GM18499 (cell line): Measurements from ENCODE around the gene FLOT2.
"Not testable (repeated sequence)": the region's sequence is repeated elsewhere in the genome, so short reads cannot be mapped to it uniquely, and the experiment has no call there.

Experiments
- ATAC-seq: cut with Tn5 transposase; IDR thresholded peaks from one replicate; pipeline ENCODE4 v1.9.1; 2021; ENCODE audit warnings: moderate number of reproducible peaks; ENCODE audit not compliant: insufficient read depth, unreplicated experiment

FLOT2 gene

DNA sequence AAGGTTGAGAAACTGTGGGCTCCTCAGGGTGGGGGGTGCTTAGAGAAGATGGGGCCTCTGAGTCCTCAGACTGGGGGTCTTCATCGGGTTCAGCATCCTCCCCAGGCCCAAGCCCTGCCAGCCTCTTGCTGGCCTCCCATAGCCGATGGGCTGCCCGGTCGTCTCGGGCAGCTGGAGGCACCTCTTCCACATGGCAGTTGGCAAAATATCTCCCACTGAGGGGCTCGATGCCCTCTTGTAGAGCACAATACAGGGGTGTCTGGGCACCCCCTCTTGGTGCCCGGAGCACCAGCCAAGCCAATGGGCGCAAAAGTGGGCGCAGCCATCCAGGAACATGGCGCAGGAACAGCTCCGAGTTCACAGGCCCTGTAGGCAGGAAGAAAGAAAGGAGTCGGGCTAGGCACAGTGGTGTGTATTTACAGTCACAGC, 1.0 kb upstream of the FLOT2 start:
- ATAC-seq = no peak

DNA sequence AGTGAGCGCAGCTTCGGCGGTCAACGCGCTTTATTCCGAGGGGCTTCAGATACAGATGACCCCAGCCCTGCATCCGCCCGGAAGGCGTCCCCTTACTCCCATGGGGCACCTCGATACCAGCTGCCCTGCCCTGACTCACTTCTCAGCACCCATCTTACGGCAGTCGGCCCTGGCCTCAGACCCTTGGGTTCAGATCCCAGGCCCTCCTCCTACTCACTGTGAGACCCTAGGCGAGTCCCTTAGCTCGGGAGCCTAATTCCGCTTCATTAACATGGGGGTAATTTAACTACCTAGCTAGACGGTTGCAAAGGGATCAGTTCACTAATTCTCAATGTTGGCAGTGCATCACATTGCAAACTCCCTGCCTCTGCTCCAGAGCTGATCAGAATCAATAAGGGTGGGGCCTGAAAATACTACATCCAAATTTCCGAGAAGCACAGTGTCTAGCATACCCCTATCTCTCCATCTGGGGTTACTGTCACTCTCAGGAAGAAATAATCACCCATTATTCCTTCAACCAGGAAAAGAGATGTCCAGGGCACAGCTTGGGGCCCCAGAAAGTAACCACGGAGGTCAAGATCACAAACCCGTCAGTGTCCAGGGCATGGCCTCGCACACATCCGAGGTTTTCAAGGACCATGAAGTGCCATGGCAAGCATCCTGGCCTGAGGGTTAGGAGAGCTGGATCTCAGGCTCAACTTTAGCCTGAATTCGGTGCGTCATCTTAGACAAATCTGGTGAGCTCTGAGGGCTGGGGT, 415 bp upstream of the FLOT2 start:
- no peak for ATAC-seq

DNA sequence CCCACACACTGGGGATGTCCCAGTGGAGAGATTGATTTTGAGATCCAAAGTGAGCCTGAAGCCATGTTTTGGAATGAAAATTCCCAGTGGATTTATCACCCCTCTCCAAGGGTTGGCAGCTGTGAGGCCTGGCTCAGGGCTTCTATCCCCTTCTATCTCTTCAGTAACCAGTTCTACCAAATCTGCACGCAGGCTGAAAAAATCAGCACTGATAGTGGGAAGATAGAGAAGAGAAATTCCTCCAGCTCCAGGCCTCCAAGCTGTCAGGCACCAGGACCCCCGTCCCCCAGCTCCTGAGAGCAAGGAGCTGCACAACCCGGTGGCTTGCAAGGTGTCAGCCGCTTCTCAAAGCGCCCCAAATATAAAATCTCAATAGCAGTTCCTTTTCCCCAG, 1.0 kb downstream of the FLOT2 start:
- ATAC-seq = no peak

DNA sequence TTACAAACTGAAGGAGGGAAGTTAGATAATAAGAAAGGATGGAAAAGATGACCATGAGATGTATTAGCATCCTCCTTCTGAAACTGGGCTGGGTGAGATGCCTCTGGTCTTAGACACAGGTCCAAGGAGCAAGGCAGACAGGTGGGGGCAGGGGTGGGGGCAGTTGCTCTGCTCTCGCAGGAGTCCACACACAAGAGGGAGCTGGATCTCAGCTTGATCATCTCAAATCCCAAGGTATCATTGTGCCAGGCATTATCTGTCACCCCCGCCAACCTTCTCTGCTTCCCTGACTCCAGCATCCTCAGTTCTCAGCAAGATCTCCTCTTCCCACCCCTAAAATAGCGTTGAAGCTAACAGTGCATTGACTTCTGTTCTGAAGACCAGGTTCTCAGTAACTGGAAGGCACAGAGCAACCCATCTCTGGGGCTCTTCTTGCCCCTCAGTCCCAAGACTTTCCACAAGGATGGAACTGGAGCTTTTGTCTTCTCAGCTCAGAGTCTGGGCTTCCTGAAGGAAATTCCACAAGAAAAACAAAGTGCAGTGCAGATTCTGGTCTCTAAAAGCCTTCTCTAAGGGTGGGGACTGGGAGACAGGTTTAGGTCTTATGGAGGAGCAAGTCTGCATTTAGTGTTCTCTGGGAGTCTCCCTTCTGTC, 1.6 kb downstream of the FLOT2 start:
- no peak for ATAC-seq

DNA sequence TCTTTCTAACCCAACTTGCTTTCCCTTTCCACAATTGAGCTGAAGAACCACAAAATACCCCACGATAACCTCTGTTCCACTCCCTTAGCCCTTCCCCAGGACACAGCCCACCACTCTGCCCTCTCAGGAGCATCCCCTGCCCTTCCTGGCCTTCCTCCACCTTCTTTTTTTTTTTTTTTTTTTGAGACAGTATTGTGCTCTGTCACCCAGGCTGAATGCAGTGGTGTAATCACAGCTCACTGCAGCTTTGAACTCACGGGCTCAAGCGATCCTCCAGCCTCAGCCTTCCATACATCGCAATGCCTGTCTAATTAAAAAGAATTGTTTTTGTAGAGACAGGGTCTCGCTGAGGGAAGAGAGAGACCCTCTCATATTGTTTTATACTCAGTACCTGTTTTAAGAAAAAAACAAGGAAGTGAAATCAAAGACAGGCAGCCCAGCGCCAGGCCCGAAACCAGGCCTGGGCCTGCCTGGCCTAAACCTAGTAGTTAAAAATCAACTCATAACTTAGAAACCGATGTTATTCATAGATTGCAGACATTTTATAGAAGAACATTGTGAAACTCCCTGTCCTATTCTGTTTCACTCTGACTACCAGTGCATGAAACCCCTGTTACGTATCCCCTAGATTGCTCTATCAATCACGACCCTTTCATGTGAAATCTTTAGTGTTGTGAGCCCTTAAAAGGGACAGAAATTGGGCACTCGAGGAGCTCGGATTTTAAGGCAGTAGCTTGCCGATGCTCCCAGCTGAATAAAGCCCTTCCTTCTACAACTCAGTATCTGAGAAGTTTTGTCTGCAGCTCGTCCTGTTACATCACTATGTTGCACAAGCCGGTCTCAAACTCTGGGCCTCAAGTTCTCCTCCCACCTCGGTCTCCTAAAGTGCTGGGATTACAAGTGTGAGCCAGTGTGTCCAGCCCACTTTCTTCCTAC, 4.0 kb downstream of the FLOT2 start:
- ATAC-seq = not testable (repeated sequence)

DNA sequence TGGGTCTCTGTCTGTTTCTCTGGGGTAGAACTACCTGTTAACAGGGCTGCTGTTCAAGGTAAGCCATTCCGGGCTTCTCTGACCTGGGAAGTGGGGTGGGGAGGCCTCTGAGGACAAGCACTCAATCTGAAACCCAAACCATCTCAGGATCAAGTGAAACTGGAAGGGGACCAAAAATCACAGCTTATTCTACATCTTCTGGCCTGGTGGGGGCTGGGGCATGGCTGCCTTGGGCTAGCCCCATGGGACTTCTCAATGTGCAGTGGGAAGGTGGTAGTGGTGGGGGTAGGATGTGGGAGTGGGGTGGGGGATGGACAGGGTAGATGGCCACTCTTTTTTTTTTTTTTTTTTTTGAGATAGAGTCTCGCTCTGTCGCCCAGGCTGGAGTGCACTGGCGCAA, 5.5 kb downstream of the FLOT2 start:
- ATAC-seq = no peak

DNA sequence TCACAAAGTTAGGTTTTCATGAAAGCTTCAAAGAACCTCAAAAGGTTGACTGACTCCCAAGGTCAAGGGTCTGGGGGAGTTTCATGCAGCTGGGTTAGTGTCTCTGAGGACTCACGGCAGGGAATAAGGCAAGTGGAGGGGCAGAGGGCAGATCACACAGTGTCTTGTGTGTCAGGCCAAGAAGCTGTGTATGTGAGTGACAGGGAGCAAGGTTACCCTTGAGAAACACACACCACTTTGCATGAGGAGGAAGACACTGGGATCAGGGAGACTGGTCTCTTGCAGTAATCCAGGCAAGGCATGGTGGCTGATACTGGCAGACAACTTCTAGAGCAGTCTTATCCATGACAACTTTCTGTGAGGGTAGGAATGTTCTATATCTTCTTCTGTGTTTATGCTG, 6.3 kb downstream of the FLOT2 start:
- ATAC-seq = no peak

DNA sequence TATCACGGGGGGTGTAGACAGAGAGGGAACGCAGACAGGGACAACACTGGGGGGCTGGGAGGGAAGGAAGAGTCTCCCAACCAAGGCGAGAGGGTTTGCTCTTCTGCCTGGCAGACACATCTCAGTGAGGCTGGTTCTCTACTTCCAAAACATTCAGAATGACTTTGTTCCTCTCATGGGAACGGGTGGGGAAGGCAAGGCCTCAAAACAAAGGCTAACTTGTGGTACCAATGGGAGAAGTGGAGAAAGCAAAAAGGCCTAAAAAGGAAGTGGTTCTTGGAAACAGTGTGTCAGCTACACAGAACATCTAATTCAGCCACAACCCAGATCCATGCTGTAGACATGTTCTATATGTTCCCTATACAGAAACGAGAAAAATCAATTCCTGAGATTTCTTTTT, 7.5 kb downstream of the FLOT2 start:
- no peak for ATAC-seq

DNA sequence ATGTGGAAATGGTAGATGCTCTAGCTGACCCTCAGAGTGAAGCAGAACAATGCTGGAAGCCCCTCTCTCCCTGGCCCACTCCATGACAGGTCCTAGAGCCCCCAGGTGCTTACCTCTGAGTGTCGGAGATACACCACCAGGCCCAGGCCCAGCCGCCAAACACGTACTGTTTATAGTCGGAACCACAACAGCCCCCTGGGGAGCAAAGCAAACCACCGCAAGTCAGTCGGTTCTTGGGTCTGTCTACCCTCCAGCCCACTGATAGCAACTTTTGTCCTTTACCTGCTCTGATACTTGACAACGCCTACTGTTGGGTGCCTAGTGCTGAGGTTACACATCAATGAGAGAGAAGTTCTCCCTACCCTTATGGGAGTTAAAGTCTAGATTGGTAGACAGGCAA, 8.7 kb downstream of the FLOT2 start:
- ATAC-seq = no peak

DNA sequence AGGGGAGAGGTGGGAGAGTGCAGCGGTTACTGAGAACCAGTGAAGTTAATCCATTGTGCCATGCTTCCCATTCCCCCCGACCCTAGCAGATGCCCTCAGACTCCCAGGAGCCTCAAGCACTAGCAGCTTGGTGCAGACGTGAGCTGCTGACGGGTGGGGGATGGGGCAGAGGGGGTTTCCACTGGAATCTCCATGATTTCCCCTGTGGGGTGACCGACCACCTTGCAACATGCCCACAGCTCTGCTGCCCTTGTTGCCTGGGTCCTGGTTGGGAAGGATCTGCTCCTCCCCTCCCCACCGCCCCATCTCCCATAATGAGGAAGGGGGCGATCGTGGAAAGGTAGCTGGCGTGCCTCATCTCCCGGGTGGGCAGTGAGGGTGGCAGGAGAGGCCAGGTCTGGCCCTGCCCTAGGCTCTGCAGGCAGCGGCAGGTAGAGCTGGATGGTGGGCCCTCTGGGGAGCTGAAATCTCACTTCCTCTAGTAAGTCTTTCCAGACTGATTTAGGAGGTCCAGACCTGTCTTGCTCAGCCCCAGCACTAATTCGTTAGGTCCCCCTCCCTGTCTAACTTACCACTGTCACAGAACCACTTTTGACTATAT, 9.6 kb downstream of the FLOT2 start:
- ATAC-seq = no peak

DNA sequence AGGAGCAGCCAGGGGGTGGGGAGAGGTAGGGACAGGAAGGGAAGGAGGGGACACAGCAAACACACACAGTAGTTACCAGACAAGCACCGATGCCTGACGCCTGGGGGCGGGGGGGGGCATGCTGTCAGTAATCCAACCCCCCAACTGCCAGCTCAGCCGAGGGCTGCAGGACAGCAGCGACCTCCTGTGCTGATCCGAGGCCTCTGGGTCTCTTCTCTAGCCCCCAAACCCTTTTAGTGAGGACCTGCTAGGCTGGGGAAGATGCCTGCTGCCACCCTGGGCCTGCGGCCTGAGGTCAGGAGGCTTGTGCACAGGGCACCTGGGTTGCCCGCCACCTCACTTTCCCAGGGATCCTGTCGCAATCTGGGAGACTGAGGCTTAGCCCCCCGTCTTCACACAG, 11.6 kb downstream of the FLOT2 start:
- no peak for ATAC-seq

DNA sequence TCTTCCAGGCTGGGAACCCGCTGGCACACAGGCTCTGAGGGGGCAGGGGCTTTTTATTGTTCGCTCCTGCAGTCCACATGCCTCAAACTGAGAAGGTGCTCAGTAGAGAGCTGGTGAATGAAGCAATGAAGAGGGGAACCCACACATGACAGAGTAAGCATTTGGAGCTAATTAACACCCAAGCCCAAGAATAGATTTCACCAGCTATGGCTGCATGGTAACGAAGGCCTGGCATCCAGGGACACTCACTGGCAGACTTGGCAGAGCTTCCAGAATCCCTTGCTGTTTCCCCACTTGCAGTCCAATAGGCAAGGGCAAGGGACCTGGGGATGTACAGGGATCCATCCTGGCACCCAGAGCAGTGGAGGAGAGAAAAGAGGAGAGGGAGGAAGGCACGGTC, 12.2 kb downstream of the FLOT2 start:
- no peak for ATAC-seq

DNA sequence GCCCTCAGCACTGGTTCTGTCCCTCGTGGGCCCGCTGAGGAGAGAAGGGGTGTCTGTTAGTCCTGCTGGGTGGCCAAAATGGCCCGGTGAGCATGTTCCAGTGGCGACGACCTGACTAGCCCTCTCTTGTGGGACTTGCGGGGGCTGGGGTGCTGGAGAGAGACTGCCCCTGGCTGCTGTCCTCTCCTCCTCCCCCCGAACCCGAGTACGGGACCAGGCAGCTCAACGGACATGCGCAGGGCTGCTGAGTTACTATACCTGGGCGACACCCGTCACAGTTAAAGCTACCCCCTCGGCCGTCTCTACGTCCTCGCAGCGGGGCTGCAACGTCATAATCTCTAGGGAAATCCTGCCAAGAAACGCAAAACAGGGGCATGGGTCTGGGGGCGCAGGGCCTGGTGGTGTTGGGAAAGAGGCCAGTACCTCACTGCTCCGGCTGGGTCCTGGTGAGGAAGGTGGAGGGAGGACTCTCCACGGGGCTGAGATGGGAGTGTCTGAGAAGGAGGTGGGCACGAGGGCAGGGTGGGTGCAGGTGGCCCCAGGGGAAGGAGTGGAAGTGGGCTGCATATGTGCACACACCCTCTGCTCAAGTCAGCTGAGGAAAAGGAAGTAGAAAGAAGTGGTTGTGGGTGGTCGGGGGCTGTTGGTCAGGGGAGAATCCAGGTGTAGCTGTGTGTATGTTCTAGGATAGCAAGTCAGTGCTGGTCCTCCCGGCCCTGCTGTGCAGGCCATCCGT, 13.4 kb downstream of the FLOT2 start:
- ATAC-seq = no peak

DNA sequence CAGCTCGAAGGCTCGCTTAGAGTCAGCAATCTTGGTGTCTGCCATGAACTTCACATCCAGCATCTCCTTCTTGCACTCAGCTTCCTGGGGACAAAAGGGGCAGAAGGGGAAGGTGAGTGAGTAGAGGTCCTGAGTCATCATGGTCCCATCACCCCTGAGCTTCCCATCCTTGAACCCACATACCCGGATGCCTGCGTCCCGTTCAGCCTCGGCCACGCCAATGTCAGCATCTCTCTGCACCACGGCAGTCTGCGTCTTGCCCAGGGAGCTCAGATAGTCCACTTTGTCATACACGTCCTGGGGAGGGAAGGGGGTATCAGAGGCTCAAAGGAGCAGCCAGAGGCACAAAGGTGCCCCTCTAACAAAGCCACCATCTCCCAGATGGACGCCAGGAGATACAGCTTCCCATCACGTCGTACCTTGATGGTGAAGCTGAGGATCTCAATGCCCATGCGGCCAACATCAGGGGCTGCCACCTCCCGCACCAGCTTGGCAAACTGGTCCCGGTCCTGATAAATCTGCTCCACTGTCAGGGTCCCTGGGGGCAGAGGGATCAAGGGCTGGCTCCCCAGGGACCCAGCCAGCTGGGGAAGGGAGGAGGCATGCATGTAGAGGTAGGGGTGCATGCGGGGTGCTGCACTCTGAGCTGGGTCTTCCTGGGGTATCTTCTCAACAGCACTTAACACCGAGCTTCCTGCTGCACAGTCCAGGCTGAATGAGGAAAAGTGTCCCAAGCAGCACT, 15.2 kb downstream of the FLOT2 start:
- ATAC-seq = no peak

DNA sequence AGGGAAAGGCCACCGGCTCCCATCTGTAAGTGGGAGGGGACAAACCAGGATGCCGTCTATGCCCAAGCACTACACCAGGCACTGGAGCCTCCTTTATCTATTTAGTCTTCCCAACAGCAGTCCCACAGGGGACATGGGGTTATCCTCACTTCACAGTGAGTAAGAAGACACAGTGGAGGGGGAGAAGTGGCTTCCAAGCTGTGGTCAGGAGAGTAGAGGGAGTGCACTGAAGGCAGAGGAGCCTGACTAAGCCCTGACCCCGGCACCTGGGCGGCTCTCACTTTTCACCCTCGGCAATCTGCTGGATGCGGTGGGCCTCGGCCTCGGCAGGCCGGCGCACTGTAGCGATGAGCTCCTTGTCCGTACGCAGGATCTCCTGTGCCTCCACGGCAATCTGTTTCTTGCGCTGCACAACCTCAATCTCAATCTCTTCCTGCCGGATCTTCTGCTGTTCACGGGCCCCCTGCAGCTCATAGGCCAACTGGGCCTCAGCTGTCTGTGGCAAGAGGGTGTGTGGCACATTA, 15.9 kb downstream of the FLOT2 start:
- no peak for ATAC-seq

DNA sequence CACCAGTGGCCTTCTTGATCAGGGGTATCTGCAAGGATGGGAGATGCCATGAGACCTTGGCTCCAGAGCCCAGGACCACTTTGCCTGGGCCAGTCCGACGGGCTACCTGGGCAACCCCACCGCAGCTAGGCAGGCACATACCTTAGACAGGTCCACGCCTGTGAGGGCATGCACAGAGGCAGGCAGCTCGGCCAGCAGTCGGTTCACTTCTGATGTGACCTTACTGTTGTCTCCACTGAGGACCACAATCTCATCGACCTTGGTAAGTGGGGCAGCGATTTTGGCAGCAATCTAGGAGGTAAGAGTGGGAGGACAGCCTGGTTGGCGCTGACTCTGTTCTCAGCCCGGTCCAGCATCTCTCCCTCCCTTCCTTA, 17.0 kb downstream of the FLOT2 start:
- ATAC-seq = no peak

DNA sequence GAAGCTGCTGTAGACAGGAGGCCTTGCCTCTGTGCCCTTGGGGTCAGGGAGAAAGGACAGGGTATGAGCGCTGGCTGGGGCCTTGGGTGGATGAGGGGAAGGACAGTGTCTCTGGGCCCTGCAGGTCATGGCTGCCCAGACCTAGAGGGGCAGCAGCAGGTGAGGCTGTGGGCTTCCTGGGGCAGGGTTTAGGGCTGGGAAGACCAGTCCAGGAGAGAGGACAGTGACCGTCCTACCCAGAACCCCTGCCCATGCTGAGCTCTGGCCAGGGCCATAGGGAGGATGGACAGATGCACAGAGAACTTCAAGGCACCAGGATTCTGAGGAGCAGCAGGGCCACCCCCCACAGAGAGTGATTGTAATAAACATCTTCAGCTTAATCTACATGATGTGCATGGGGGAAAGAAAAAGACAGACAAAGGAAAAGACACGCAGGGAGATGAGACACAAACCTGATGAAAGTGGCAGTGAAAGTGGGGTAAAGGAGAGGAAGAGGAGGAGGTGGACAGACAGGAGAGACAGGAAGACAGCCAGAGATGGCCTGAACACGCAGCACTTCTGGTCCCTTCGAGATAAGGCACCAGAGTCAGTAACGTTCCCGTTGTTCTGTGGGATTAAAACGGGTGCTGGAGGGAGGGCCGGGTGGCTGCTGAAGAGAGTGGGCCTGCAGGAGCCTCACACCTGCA, 17.5 kb downstream of the FLOT2 start:
- ATAC-seq = no peak

DNA sequence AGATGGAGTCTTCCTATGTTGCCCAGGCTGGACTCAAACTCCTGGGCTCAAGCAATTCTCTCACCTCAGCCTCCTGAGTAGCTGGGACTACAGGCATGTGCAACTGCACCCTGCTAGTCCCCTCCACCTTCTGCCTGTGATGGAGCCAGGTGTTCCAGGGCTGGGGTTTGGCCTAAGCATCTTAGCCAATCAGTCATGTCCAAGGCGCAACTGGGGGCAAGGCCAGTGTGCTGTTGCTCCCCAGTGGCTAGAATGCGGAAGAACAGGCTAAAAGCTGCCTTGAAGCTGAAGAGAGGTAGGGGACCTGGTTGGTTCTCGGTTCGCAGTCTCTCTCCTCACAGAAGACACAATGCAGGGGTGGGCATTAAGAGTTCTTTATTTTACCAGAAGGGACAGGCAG, 18.6 kb downstream of the FLOT2 start:
- ATAC-seq = no peak
